H1 (cell line): Measurements from ENCODE around the gene YOD1. TPM values are rescaled to one million over a fixed set of nuclear protein-coding genes. Genes with fewer than 3 reads are reported as not detected.

Experiments
- CREB1 ChIP-seq: IDR thresholded peaks from 2 replicates; pipeline ENCODE4 v1.6.1; 2012; ENCODE audit warnings: inconsistent platforms
- GTF2F1 ChIP-seq: IDR thresholded peaks from 2 replicates; pipeline ENCODE4 v1.6.1; 2012; ENCODE audit warnings: low read depth, low read length, improper control_type of control experiment, borderline replicate concordance
- MAFK ChIP-seq: IDR thresholded peaks from 2 replicates; pipeline ENCODE4 v1.6.1; 2012; ENCODE audit warnings: low read depth, mild to moderate bottlenecking, improper control_type of control experiment, low read length
- polyA plus RNA-seq, 7 experiments: library from polyadenylated mRNA; depleted of rRNA in 3 of 7; stranded (reverse) in 5 of 7; unstranded in 2 of 7; fragments of >200 nt in 5 of 7; fragments of 200-250 nt in 2 of 7; gene quantifications; 1 replicate in 5 of 7; 2 replicates in 1 of 7; 4 replicates in 1 of 7; pipeline versions ENCODE4 v1.2.1 to v1.2.3, GENCODE V29; 2011 to 2013; ENCODE audit warnings: missing spikeins in 2 of 7, mixed read lengths in 2 of 7
- total RNA-seq: library from RNA; stranded (reverse); fragmentation: NEBNext Ultra II Directional; extraction: Animal tissue kit (Norgen Biotek cat#: 25700); gene quantifications from 2 replicates; pipeline ENCODE4 v1.2.1, GENCODE V29; 2021
- TF ChIP-seq, protein P1 (sequence below): IDR thresholded peaks from 2 replicates; pipeline ENCODE4 v1.6.1; 2012; ENCODE audit warnings: low read length, inconsistent platforms

The YOD1 gene
- total and polyA plus RNA-seq, 2 of the 8 experiments (the other 6 are each of a cell fraction or from before 2014, with no cell fraction given), result 1.9 to 11.8 TPM

DNA sequence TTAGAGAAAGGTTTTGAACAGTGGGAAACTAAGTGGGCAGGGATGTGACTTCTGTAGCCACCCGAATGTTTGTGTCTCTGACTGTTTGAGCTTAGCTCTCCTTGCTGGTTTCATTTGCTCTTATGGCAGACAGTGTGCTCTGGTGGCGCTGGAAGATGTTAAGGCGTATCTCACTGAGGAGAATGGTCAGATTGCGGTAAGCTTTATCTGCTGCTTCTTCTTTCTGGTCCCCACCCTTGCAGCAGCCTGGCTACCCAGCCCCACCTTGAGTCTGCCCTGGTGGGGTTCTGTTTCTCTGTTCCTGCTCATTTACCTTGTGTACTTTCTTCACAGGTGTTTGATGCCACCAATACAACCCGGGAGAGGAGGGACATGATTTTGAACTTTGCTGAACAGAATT lies 12.0 kb upstream of the YOD1 start (continued):
- TF ChIP-seq, protein P1, sequence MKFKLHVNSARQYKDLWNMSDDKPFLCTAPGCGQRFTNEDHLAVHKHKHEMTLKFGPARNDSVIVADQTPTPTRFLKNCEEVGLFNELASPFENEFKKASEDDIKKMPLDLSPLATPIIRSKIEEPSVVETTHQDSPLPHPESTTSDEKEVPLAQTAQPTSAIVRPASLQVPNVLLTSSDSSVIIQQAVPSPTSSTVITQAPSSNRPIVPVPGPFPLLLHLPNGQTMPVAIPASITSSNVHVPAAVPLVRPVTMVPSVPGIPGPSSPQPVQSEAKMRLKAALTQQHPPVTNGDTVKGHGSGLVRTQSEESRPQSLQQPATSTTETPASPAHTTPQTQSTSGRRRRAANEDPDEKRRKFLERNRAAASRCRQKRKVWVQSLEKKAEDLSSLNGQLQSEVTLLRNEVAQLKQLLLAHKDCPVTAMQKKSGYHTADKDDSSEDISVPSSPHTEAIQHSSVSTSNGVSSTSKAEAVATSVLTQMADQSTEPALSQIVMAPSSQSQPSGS, result no peak
- TF ChIP-seq CREB1 (no peak), GTF2F1 (no peak), MAFK (no peak)
